ENCODE data around the gene EGLN3.
"Not testable (repeated sequence)": the region's sequence is repeated elsewhere in the genome, so short reads cannot be mapped to it uniquely, and the experiment has no call there.

The EGLN3 gene

GRCh38 chr14:33934043-33934750 lies 16.7 kb downstream of the EGLN3 start:
- DNase-seq: no peak

DNA sequence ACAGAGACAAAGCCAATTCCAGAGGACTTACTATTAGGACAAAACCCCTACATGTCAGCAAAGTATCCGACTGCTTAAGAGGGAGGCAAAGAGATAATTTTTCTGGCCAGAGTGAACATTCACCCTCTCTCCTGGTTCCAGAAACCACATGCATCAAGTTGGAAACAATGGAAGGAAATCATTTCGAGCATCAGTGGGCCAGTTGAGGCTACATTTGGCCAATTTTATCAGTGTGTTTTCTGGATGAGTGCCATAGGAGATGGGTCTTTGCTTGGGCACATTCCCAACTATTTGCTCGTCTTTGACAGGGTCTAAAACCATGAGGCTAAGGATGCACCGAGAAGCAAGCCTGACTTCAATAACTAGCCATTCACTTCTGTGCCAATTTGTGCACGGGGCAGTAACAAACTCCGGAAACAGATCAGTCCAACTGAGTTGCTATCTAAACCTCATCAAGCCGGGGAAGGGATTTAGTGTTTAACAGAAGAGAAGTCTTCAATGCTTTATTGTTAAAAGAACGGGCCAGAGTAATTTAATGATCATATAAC lies 17.4 kb downstream of the EGLN3 start:
- DNase-seq: no peak

GRCh38 chr14:33932576-33933345 lies 18.1 kb downstream of the EGLN3 start:
- DNase-seq: no peak

DNA sequence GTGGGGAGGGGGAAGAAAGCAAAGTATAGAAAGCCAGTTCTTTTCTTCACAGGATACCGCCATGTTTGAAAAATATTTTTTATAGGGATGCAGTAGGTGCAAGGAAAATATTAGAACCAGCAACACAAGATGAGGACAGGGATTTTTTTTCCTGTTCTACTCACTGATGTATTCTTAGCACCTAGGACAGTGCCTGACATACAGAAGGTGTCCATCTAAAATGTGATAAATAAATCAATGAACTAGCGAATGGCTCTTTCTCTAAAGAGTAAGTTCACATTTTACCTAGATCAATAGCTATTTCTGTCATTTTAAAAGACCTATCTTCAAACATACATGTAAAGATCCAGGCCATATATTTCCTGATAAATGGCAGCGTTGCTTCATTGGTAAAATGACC lies 18.8 kb downstream of the EGLN3 start:
- no peak for DNase-seq

DNA sequence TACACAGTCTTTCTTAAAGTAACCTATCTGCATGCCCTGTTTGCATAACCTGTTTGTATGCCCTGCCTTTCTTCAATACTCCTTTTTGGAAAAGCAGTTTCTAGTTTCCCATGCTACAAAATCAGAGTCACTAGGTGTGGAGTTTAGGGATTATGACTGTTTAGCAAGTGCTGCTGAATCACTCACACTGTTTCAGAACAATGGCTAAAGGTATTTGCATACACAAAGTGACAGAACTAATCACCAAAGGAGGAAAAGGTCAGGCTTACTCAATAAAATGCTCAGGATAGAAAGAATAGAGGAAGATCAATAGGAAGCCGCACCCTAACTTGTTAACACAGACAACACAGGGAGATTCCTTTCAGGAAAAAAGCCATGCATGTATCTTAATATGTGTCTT lies 19.4 kb downstream of the EGLN3 start:
- DNase-seq: no peak

DNA sequence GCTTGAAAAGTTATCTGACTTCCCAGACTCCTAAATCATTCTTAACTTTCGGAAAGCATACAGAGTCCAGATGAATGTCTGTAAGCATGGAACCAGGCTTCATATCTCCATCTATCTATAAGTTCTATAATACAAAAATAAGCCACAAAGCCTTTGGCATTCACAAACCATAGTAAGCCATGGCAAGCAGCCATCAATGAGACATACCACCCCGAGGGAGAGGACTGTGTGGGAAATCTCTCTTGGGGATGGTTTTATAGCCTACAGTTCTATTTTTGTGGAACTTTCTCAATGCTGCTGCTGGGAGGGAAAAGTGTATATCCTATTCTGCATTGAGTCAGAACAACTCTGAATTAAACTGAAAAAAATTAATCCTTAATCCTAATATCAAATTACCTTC lies 20.4 kb downstream of the EGLN3 start:
- DNase-seq: no peak

GRCh38 chr14:33929799-33930408 lies 21.0 kb downstream of the EGLN3 start:
- DNase-seq: no peak

DNA sequence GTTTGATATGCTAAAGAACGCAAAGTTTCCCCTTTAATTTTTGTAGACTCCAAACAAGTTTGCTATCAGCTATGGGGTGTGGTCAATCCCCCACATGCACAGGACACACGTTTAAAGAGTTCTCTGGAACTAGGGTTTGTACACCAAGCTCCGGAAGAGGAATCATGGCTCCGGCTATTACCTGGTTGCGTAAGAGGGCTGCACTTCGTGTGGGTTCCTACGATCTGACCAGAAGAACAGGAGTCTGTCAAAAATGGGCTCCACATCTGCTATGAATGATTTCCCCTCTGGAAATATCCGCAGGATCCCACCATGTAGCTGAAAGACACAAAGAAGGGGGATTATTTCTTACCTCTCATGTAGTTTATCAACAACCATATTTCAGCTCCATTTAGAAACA lies 22.0 kb downstream of the EGLN3 start:
- DNase-seq: no peak

DNA sequence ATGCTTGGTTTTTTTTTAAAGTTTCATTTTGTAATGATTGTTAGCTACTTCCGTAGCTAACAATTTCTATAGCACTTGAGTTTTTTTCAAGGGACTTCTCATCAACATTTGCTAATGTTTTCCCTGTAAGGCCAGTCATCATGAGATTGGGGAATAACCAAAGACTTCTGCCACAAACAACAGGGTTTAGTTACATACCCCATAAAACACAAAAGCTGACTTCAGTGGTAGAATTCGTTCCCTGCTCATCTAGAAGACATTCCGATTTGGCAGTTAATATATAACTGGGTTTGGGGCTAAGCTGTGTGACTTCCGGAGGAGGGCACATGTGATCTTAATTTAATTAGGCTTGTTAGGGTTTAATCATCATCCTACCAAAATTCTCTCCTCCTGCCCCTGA lies 22.9 kb downstream of the EGLN3 start:
- DNase-seq: no peak

GRCh38 chr14:33926967-33927366 lies 23.9 kb downstream of the EGLN3 start:
- DNase-seq: not testable (repeated sequence)

DNA sequence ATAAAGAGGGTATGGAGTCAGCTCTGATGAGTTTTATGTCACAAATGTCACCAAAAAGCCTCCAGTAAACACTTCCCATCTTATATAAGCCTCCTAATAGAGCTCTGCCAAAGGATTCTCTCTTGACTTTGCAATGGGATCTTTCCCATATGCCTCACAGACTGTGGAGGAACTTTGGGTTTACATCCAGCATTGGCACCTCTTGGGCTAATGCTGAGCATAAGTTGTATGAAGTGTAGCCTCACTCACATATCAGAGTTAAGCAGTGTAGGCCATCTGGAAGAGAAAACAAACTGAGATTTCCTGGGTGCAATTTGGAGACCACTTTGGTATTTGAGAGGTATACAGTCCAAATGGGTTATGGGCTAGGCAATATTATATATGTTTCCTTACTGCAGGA lies 24.9 kb downstream of the EGLN3 start:
- DNase-seq: no peak

DNA sequence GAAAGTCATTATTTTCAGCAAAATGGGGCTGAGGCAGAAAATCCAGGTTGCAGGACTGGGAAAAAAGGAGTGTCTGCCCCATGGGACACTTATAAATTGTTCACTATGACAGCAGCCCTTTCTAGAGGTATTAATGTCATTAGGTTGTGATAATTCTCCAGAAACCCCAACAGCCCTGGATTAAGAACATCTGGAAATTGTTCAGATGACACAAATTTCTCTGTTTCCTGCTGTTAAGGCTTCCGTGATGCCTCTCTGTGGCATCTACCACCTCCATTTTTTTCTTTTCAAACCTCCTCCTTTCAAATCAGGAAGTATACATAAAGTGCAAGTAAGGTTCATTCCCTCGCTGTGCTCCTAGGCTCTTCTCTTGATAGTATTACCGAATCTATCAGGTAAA lies 25.6 kb downstream of the EGLN3 start:
- DNase-seq: no peak

DNA sequence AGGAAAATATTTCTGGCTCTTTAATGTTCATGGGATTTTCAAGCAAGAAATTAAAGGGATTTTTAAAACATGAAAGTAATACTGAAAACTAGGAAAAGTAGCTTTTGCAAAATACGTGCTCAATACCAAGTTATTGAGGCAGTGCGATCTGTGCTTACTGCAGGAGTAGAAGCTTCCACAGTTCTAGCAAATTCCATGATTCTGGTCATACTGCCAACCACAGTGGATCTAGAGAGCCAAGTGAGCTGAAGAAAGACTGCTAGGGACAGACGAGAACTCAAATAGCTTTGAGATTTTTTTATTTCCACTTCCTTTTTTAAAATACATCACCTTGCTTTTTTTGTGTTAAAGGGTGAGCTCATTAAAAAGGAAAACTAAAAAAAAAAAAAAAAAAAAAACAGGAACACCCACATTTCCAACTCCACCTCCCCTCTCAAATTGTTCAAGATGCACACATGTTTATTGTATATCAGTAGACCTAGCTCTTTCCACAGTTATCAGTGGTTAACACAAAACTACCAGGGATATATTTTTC lies 26.2 kb downstream of the EGLN3 start:
- DNase-seq: no peak

- DNase-seq: no peak
These were observed 28.7 kb downstream of the EGLN3 start for GRCh38 chr14:33922125-33922524.

DNA sequence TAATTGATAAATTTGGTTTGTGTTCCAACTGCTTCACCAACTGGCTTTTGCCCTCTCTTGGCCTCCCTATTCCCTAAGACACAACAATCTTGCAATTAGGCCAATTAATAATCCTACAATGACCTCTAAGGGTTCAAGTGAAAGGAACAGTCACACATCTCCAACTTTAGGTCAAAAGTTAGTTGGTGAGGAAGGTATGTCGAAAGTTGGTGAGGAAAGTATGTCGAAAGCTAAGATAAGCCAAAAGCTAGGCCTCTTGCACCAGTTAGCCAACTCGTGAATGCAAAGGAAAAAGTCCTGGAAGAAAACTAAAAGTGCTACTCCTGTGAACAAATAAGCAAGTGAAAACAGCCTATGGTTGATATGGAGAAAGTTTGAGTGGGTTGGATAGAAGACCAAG lies 32.6 kb downstream of the EGLN3 start:
- DNase-seq: no peak

DNA sequence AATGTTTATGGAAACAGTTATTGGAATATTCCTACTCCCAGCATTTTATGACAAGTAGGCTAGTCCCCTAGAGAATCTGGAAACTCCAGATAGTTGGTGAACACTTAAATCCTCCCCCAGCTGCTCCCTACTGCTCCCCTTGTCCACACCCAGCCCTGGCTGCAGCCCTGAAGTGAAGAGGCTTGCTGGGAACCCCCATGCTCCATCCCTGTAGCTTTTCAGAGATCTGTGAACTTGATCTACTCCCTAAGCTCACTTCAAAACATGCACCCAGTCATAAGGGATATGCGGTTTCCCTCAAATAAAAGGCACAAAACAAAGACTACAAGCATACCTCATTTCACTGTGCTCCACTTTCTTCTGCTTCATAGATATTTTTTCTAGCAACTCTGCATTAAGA lies 33.2 kb downstream of the EGLN3 start:
- no peak for DNase-seq

DNA sequence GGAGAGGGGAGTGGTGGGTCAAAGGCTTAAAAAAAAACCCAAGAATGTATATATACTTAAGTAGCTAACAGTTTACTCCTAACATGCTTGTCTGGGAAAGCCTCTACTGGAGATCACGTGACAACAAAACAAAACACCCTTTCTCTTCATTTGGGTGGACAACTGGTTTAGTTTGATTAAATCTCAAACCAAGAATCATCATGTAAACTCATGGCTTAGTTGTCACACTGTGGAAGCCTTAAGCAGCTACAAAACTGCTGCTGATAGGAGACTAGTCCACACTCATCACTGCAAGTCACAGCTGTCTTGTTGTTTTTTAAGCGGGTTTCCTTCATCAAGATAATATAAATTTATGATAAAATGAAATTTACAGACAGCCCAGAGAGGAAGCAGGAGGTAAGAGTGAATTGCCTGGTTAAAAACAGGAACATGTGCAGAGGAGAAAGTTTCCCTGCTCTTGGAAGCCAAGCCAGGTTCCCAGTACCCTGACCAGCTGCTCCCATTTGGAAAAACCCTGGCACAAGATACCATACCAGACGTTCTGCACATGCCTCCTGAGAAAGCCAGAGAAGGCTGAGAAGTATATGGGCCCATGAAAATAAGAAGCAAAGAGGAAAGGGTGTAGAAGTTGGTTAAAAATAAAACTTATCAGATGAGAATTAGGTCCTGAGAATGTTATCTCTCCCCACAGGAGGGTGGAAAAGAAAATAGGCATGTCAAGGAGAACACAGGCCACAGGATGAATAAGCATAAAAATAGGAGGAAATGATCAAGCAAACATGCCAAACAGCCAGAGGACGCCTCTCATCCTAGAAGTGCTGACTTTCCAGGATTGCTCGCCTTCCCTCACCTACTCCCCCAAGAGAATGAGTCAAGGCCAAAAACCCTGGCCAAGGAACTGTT lies 34.0 kb downstream of the EGLN3 start:
- no peak for DNase-seq

- no peak for DNase-seq
These were observed 35.2 kb downstream of the EGLN3 start for GRCh38 chr14:33915682-33916081.

GRCh38 chr14:33914676-33915516 lies 36.0 kb downstream of the EGLN3 start:
- DNase-seq: no peak

- DNase-seq: no peak
These were observed 39.8 kb downstream of the EGLN3 start for GRCh38 chr14:33911046-33911445.

DNA sequence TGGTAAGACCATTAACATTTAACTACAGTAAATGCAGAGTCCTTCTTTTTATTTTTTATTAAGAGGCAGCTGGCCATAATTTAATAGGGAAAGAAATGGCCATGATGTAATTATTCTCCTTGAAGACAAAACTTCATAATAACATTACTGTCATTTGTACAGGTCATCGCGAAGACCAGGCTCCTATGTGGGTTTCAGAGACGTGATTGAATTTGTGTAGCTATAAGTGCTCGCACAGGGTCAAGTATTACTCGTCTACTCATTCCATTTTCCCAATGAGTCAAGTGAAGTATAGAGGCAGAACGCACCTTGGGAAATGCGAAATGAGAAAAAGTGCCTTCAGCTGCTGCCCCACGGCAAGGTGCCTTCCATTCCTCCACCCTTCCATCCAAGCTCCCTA lies 40.4 kb downstream of the EGLN3 start:
- no peak for DNase-seq

Measured in stimulated activated CD4-positive, alpha-beta T cell treated with anti-CD3 and anti-CD28 coated beads, Interleukin-4, amount 100 ng/mL, for 4 hours (primary cell).